Measurements from ENCODE around the gene DAZL.

The DAZL gene

GRCh38 chr3:16599694-16600093 is 5.5 kb downstream of the DAZL start:
- Histone ChIP-seq H3K27me3 (ENCODE audit: control insufficient read depth in 1 of 2, insufficient read depth in 2 of 2, low read length in 2 of 2) (peaks cover 0 to 4% of the 10 kb centered on the region in 2 donors), H3K27ac (ENCODE audit: low read depth, low read length) (no peak overlapping the region), H3K4me1 (ENCODE audit: control insufficient read depth in 1 of 2, insufficient read depth in 2 of 2, low read length in 2 of 2) (no peaks in the 10 kb centered on the region), H3K4me3 (ENCODE audit: low read depth in 1 of 2, low read length in 2 of 2) (no peak overlapping the region), H3K36me3 (ENCODE audit: control insufficient read depth in 1 of 2, insufficient read depth in 2 of 2, low read length in 2 of 2) (no peaks in the 10 kb centered on the region), H3K9me3 (ENCODE audit: control insufficient read depth in 1 of 2, low read length in 2 of 2) (no peaks in the 10 kb centered on the region), H3K9ac (ENCODE audit: low read depth in 1 of 2, low read length in 2 of 2) (no peak overlapping the region)

- no peaks in the 10 kb centered on the region for H3K9me3 ChIP-seq (ENCODE audit: control insufficient read depth in 1 of 2, low read length in 2 of 2)
- no peak overlapping the region for H3K4me3 ChIP-seq (ENCODE audit: low read depth in 1 of 2, low read length in 2 of 2)
- H3K4me1 ChIP-seq (ENCODE audit: control insufficient read depth in 1 of 2, insufficient read depth in 2 of 2, low read length in 2 of 2) = no peaks in the 10 kb centered on the region
- H3K36me3 ChIP-seq (ENCODE audit: control insufficient read depth in 1 of 2, insufficient read depth in 2 of 2, low read length in 2 of 2) = no peaks in the 10 kb centered on the region
- no peak overlapping the region for H3K27ac ChIP-seq (ENCODE audit: low read depth, low read length)
- no peak overlapping the region for H3K9ac ChIP-seq (ENCODE audit: low read depth in 1 of 2, low read length in 2 of 2)
- H3K27me3 ChIP-seq (ENCODE audit: control insufficient read depth in 1 of 2, insufficient read depth in 2 of 2, low read length in 2 of 2) = peaks cover 0 to 4% of the 10 kb centered on the region in 2 donors
Measured at GRCh38 chr3:16596352-16597032, 8.7 kb downstream of the DAZL start.

GRCh38 chr3:16595778-16596177 is 9.4 kb downstream of the DAZL start:
- Histone ChIP-seq H3K27me3 (ENCODE audit: control insufficient read depth in 1 of 2, insufficient read depth in 2 of 2, low read length in 2 of 2) (peaks cover 0 to 1% of the 10 kb centered on the region in 2 donors), H3K4me3 (ENCODE audit: low read depth in 1 of 2, low read length in 2 of 2) (no peak overlapping the region), H3K4me1 (ENCODE audit: control insufficient read depth in 1 of 2, insufficient read depth in 2 of 2, low read length in 2 of 2) (no peaks in the 10 kb centered on the region), H3K9me3 (ENCODE audit: control insufficient read depth in 1 of 2, low read length in 2 of 2) (no peaks in the 10 kb centered on the region), H3K9ac (ENCODE audit: low read depth in 1 of 2, low read length in 2 of 2) (no peak overlapping the region), H3K36me3 (ENCODE audit: control insufficient read depth in 1 of 2, insufficient read depth in 2 of 2, low read length in 2 of 2) (no peaks in the 10 kb centered on the region), H3K27ac (ENCODE audit: low read depth, low read length) (no peak overlapping the region)

- H3K27ac ChIP-seq (ENCODE audit: low read depth, low read length) = no peak overlapping the region
- no peaks in the 10 kb centered on the region for H3K9me3 ChIP-seq (ENCODE audit: control insufficient read depth in 1 of 2, low read length in 2 of 2)
- no peaks in the 10 kb centered on the region for H3K36me3 ChIP-seq (ENCODE audit: control insufficient read depth in 1 of 2, insufficient read depth in 2 of 2, low read length in 2 of 2)
- H3K4me3 ChIP-seq (ENCODE audit: low read depth in 1 of 2, low read length in 2 of 2) = no peak overlapping the region
- H3K27me3 ChIP-seq (ENCODE audit: control insufficient read depth in 1 of 2, insufficient read depth in 2 of 2, low read length in 2 of 2) = no peaks in the 10 kb centered on the region
- H3K9ac ChIP-seq (ENCODE audit: low read depth in 1 of 2, low read length in 2 of 2) = no peak overlapping the region
- no peaks in the 10 kb centered on the region for H3K4me1 ChIP-seq (ENCODE audit: control insufficient read depth in 1 of 2, insufficient read depth in 2 of 2, low read length in 2 of 2)
Measured at GRCh38 chr3:16589867-16590624, 15.2 kb downstream of the DAZL start.

- Histone ChIP-seq H3K4me1 (ENCODE audit: control insufficient read depth in 1 of 2, insufficient read depth in 2 of 2, low read length in 2 of 2) (no peaks in the 10 kb centered on the region), H3K27ac (ENCODE audit: low read depth, low read length) (no peak overlapping the region), H3K36me3 (ENCODE audit: control insufficient read depth in 1 of 2, insufficient read depth in 2 of 2, low read length in 2 of 2) (no peaks in the 10 kb centered on the region), H3K9me3 (ENCODE audit: control insufficient read depth in 1 of 2, low read length in 2 of 2) (no peaks in the 10 kb centered on the region), H3K4me3 (ENCODE audit: low read depth in 1 of 2, low read length in 2 of 2) (no peak overlapping the region), H3K27me3 (ENCODE audit: control insufficient read depth in 1 of 2, insufficient read depth in 2 of 2, low read length in 2 of 2) (no peaks in the 10 kb centered on the region), H3K9ac (ENCODE audit: low read depth in 1 of 2, low read length in 2 of 2) (no peak overlapping the region)
Measured at GRCh38 chr3:16589120-16589519, 16.1 kb downstream of the DAZL start.

GRCh38 chr3:16587681-16588060 is 17.6 kb downstream of the DAZL start:
- no peak overlapping the region for H3K9ac ChIP-seq (ENCODE audit: low read depth in 1 of 2, low read length in 2 of 2)
- no peaks in the 10 kb centered on the region for H3K36me3 ChIP-seq (ENCODE audit: control insufficient read depth in 1 of 2, insufficient read depth in 2 of 2, low read length in 2 of 2)
- H3K4me1 ChIP-seq (ENCODE audit: control insufficient read depth in 1 of 2, insufficient read depth in 2 of 2, low read length in 2 of 2) = no peaks in the 10 kb centered on the region
- H3K9me3 ChIP-seq (ENCODE audit: control insufficient read depth in 1 of 2, low read length in 2 of 2) = no peaks in the 10 kb centered on the region
- no peaks in the 10 kb centered on the region for H3K27me3 ChIP-seq (ENCODE audit: control insufficient read depth in 1 of 2, insufficient read depth in 2 of 2, low read length in 2 of 2)
- H3K4me3 ChIP-seq (ENCODE audit: low read depth in 1 of 2, low read length in 2 of 2) = no peak overlapping the region
- H3K27ac ChIP-seq (ENCODE audit: low read depth, low read length) = no peak overlapping the region

GRCh38 chr3:16587047-16587680 is 18.1 kb downstream of the DAZL start:
- H3K9me3 ChIP-seq (ENCODE audit: control insufficient read depth in 1 of 2, low read length in 2 of 2) = no peaks in the 10 kb centered on the region
- no peak overlapping the region for H3K27ac ChIP-seq (ENCODE audit: low read depth, low read length)
- no peak overlapping the region for H3K4me3 ChIP-seq (ENCODE audit: low read depth in 1 of 2, low read length in 2 of 2)
- no peaks in the 10 kb centered on the region for H3K4me1 ChIP-seq (ENCODE audit: control insufficient read depth in 1 of 2, insufficient read depth in 2 of 2, low read length in 2 of 2)
- H3K27me3 ChIP-seq (ENCODE audit: control insufficient read depth in 1 of 2, insufficient read depth in 2 of 2, low read length in 2 of 2) = no peaks in the 10 kb centered on the region
- no peaks in the 10 kb centered on the region for H3K36me3 ChIP-seq (ENCODE audit: control insufficient read depth in 1 of 2, insufficient read depth in 2 of 2, low read length in 2 of 2)
- no peak overlapping the region for H3K9ac ChIP-seq (ENCODE audit: low read depth in 1 of 2, low read length in 2 of 2)

- Histone ChIP-seq H3K4me3 (ENCODE audit: low read depth in 1 of 2, low read length in 2 of 2) (no peak overlapping the region), H3K27me3 (ENCODE audit: control insufficient read depth in 1 of 2, insufficient read depth in 2 of 2, low read length in 2 of 2) (no peaks in the 10 kb centered on the region), H3K9ac (ENCODE audit: low read depth in 1 of 2, low read length in 2 of 2) (no peak overlapping the region), H3K9me3 (ENCODE audit: control insufficient read depth in 1 of 2, low read length in 2 of 2) (no peaks in the 10 kb centered on the region), H3K36me3 (ENCODE audit: control insufficient read depth in 1 of 2, insufficient read depth in 2 of 2, low read length in 2 of 2) (no peaks in the 10 kb centered on the region), H3K27ac (ENCODE audit: low read depth, low read length) (no peak overlapping the region), H3K4me1 (ENCODE audit: control insufficient read depth in 1 of 2, insufficient read depth in 2 of 2, low read length in 2 of 2) (no peaks in the 10 kb centered on the region)
Measured at GRCh38 chr3:16584880-16585279, 20.3 kb downstream of the DAZL start.

GRCh38 chr3:16583551-16583950 is 21.7 kb downstream of the DAZL start:
- Histone ChIP-seq H3K9ac (ENCODE audit: low read depth in 1 of 2, low read length in 2 of 2) (no peak overlapping the region), H3K4me1 (ENCODE audit: control insufficient read depth in 1 of 2, insufficient read depth in 2 of 2, low read length in 2 of 2) (no peaks in the 10 kb centered on the region), H3K27ac (ENCODE audit: low read depth, low read length) (no peak overlapping the region), H3K4me3 (ENCODE audit: low read depth in 1 of 2, low read length in 2 of 2) (no peak overlapping the region), H3K36me3 (ENCODE audit: control insufficient read depth in 1 of 2, insufficient read depth in 2 of 2, low read length in 2 of 2) (no peaks in the 10 kb centered on the region), H3K9me3 (ENCODE audit: control insufficient read depth in 1 of 2, low read length in 2 of 2) (no peaks in the 10 kb centered on the region), H3K27me3 (ENCODE audit: control insufficient read depth in 1 of 2, insufficient read depth in 2 of 2, low read length in 2 of 2) (no peaks in the 10 kb centered on the region)

- no peak overlapping the region for H3K4me3 ChIP-seq (ENCODE audit: low read depth in 1 of 2, low read length in 2 of 2)
- H3K4me1 ChIP-seq (ENCODE audit: control insufficient read depth in 1 of 2, insufficient read depth in 2 of 2, low read length in 2 of 2) = no peaks in the 10 kb centered on the region
- H3K27ac ChIP-seq (ENCODE audit: low read depth, low read length) = no peak overlapping the region
- H3K36me3 ChIP-seq (ENCODE audit: control insufficient read depth in 1 of 2, insufficient read depth in 2 of 2, low read length in 2 of 2) = no peaks in the 10 kb centered on the region
- no peaks in the 10 kb centered on the region for H3K9me3 ChIP-seq (ENCODE audit: control insufficient read depth in 1 of 2, low read length in 2 of 2)
- H3K27me3 ChIP-seq (ENCODE audit: control insufficient read depth in 1 of 2, insufficient read depth in 2 of 2, low read length in 2 of 2) = no peaks in the 10 kb centered on the region
- H3K9ac ChIP-seq (ENCODE audit: low read depth in 1 of 2, low read length in 2 of 2) = no peak overlapping the region
Measured at GRCh38 chr3:16570113-16570512, 35.1 kb downstream of the DAZL start.

All from duodenal mucosa (tissue), 2 donors.